GM12801 (cell line): ENCODE data around the gene BIK.

ENCODE experiments used
- CTCF ChIP-seq: IDR thresholded peaks from one replicate; pipeline ENCODE4 v1.5.1; 2011; ENCODE audit warnings: control low read depth; ENCODE audit not compliant: insufficient read length; ENCODE audit errors: extremely low read depth

The BIK gene

GRCh38 chr22:43154887-43155536 is 44.5 kb downstream of the BIK start:
- no peak for TF ChIP-seq CTCF

- TF ChIP-seq CTCF = no peak
These were observed 45.2 kb downstream of the BIK start for GRCh38 chr22:43155789-43156188.

- no peak for TF ChIP-seq CTCF
These were observed 45.9 kb downstream of the BIK start for GRCh38 chr22:43156413-43156812.

GRCh38 chr22:43157874-43158546 is 47.5 kb downstream of the BIK start:
- TF ChIP-seq CTCF = no peak

GRCh38 chr22:43158778-43159483 is 48.4 kb downstream of the BIK start:
- TF ChIP-seq CTCF = no peak

- no peak for TF ChIP-seq CTCF
These were observed 49.1 kb downstream of the BIK start for GRCh38 chr22:43159484-43160178.

GRCh38 chr22:43160497-43161126 is 50.1 kb downstream of the BIK start:
- no peak for TF ChIP-seq CTCF
